ENCODE results near the gene TRIM66.

The TRIM66 gene

GRCh38 chr11:8719721-8720120 is 37.3 kb upstream of the TRIM66 start:
- H3K4me1 ChIP-seq (ENCODE audit: insufficient read depth, low read length) = peaks cover 49% of the 10 kb centered on the region
- H3K9ac ChIP-seq (ENCODE audit: low read depth, low read length) = no peak overlapping the region

GRCh38 chr11:8719211-8719649 is 36.8 kb upstream of the TRIM66 start:
- H3K9ac ChIP-seq (ENCODE audit: low read depth, low read length) = no peak overlapping the region
- H3K36me3 ChIP-seq (ENCODE audit: insufficient read depth, low read length) = 0 out of 2 replicates have a peak, but pooled peaks cover 2% of the 10 kb centered on the region
- peaks cover 49% of the 10 kb centered on the region for H3K4me1 ChIP-seq (ENCODE audit: insufficient read depth, low read length)
- H3K9me3 ChIP-seq (ENCODE audit: control insufficient read depth, insufficient read depth, low read length) = no peaks in the 10 kb centered on the region

More at GRCh38 chr11:8719721-8720120, 37.3 kb upstream of the TRIM66 start:
- H3K36me3 ChIP-seq (ENCODE audit: insufficient read depth, low read length) = 0 out of 2 replicates have a peak, but pooled peaks cover 2% of the 10 kb centered on the region
- no peaks in the 10 kb centered on the region for H3K9me3 ChIP-seq (ENCODE audit: control insufficient read depth, insufficient read depth, low read length)

GRCh38 chr11:8717876-8718753 is 35.6 kb upstream of the TRIM66 start:
- Histone ChIP-seq H3K9me3 (ENCODE audit: control insufficient read depth, insufficient read depth, low read length) (no peaks in the 10 kb centered on the region), H3K36me3 (ENCODE audit: insufficient read depth, low read length) (0 out of 2 replicates have a peak, but pooled peaks cover 2% of the 10 kb centered on the region), H3K4me1 (ENCODE audit: insufficient read depth, low read length) (peaks cover 48% of the 10 kb centered on the region), H3K9ac (ENCODE audit: low read depth, low read length) (no peak overlapping the region)

GRCh38 chr11:8717544-8717875 is 35.0 kb upstream of the TRIM66 start:
- Histone ChIP-seq H3K4me1 (ENCODE audit: insufficient read depth, low read length) (peaks cover 43% of the 10 kb centered on the region), H3K36me3 (ENCODE audit: insufficient read depth, low read length) (no peaks in the 10 kb centered on the region), H3K9ac (ENCODE audit: low read depth, low read length) (no peak overlapping the region), H3K9me3 (ENCODE audit: control insufficient read depth, insufficient read depth, low read length) (no peaks in the 10 kb centered on the region)

- Histone ChIP-seq H3K9me3 (ENCODE audit: control insufficient read depth, insufficient read depth, low read length) (no peaks in the 10 kb centered on the region), H3K36me3 (ENCODE audit: insufficient read depth, low read length) (no peaks in the 10 kb centered on the region), H3K9ac (ENCODE audit: low read depth, low read length) (no peak overlapping the region), H3K4me1 (ENCODE audit: insufficient read depth, low read length) (peaks cover 29% of the 10 kb centered on the region)
These were observed 33.0 kb upstream of the TRIM66 start for GRCh38 chr11:8715501-8715900.

- no peaks in the 10 kb centered on the region for H3K9me3 ChIP-seq (ENCODE audit: control insufficient read depth, insufficient read depth, low read length)
- no peaks in the 10 kb centered on the region for H3K36me3 ChIP-seq (ENCODE audit: insufficient read depth, low read length)
- H3K4me1 ChIP-seq (ENCODE audit: insufficient read depth, low read length) = peaks cover 26% of the 10 kb centered on the region
- H3K9ac ChIP-seq (ENCODE audit: low read depth, low read length) = no peak overlapping the region
These were observed 32.3 kb upstream of the TRIM66 start for GRCh38 chr11:8714622-8715225.

GRCh38 chr11:8713760-8714454 is 31.4 kb upstream of the TRIM66 start:
- H3K36me3 ChIP-seq (ENCODE audit: insufficient read depth, low read length) = no peaks in the 10 kb centered on the region
- no peaks in the 10 kb centered on the region for H3K9me3 ChIP-seq (ENCODE audit: control insufficient read depth, insufficient read depth, low read length)
- no peak overlapping the region for H3K9ac ChIP-seq (ENCODE audit: low read depth, low read length)
- H3K4me1 ChIP-seq (ENCODE audit: insufficient read depth, low read length) = peaks cover 21% of the 10 kb centered on the region

GRCh38 chr11:8712506-8712905 is 30.0 kb upstream of the TRIM66 start:
- no peak overlapping the region for H3K9ac ChIP-seq (ENCODE audit: low read depth, low read length)
- no peaks in the 10 kb centered on the region for H3K9me3 ChIP-seq (ENCODE audit: control insufficient read depth, insufficient read depth, low read length)
- no peaks in the 10 kb centered on the region for H3K36me3 ChIP-seq (ENCODE audit: insufficient read depth, low read length)
- H3K4me1 ChIP-seq (ENCODE audit: insufficient read depth, low read length) = peaks cover 13% of the 10 kb centered on the region

- Histone ChIP-seq H3K9me3 (ENCODE audit: control insufficient read depth, insufficient read depth, low read length) (no peaks in the 10 kb centered on the region), H3K9ac (ENCODE audit: low read depth, low read length) (no peak overlapping the region), H3K4me1 (ENCODE audit: insufficient read depth, low read length) (peaks cover 8% of the 10 kb centered on the region; the same call in 1 of the 2 replicates), H3K36me3 (ENCODE audit: insufficient read depth, low read length) (no peaks in the 10 kb centered on the region; the same call in 1 of the 2 replicates)
These were observed 29.5 kb upstream of the TRIM66 start for GRCh38 chr11:8711895-8712442.

GRCh38 chr11:8709777-8710176 is 27.3 kb upstream of the TRIM66 start:
- no peaks in the 10 kb centered on the region for H3K9me3 ChIP-seq (ENCODE audit: control insufficient read depth, insufficient read depth, low read length)
- H3K36me3 ChIP-seq (ENCODE audit: insufficient read depth, low read length) = no peaks in the 10 kb centered on the region; the same call in 1 of the 2 replicates
- no peak overlapping the region for H3K9ac ChIP-seq (ENCODE audit: low read depth, low read length)

GRCh38 chr11:8709002-8709672 is 26.7 kb upstream of the TRIM66 start:
- Histone ChIP-seq H3K4me1 (ENCODE audit: insufficient read depth, low read length) (peaks cover 7% of the 10 kb centered on the region; the same call in 1 of the 2 replicates), H3K9ac (ENCODE audit: low read depth, low read length) (no peak overlapping the region), H3K36me3 (ENCODE audit: insufficient read depth, low read length) (no peaks in the 10 kb centered on the region; the same call in 1 of the 2 replicates), H3K9me3 (ENCODE audit: control insufficient read depth, insufficient read depth, low read length) (no peaks in the 10 kb centered on the region)

More at GRCh38 chr11:8709777-8710176, 27.3 kb upstream of the TRIM66 start:
- H3K4me1 ChIP-seq (ENCODE audit: insufficient read depth, low read length) = peaks cover 7% of the 10 kb centered on the region; the same call in 1 of the 2 replicates

- Histone ChIP-seq H3K9me3 (ENCODE audit: control insufficient read depth, insufficient read depth, low read length) (no peaks in the 10 kb centered on the region), H3K36me3 (ENCODE audit: insufficient read depth, low read length) (no peaks in the 10 kb centered on the region; the same call in none of the 2 replicates), H3K4me1 (ENCODE audit: insufficient read depth, low read length) (peaks cover 7% of the 10 kb centered on the region; the same call in 1 of the 2 replicates), H3K9ac (ENCODE audit: low read depth, low read length) (no peak overlapping the region)
These were observed 25.2 kb upstream of the TRIM66 start for GRCh38 chr11:8707541-8708191.

GRCh38 chr11:8706673-8707432 is 24.4 kb upstream of the TRIM66 start:
- Histone ChIP-seq H3K36me3 (ENCODE audit: insufficient read depth, low read length) (no peaks in the 10 kb centered on the region; the same call in none of the 2 replicates), H3K4me1 (ENCODE audit: insufficient read depth, low read length) (peaks cover 12% of the 10 kb centered on the region), H3K9ac (ENCODE audit: low read depth, low read length) (no peak overlapping the region)

More at GRCh38 chr11:8706673-8707432, 24.4 kb upstream of the TRIM66 start:
- no peaks in the 10 kb centered on the region for H3K9me3 ChIP-seq (ENCODE audit: control insufficient read depth, insufficient read depth, low read length)
